Measurements from ENCODE around the gene TEN1. TPM values are rescaled to one million over a fixed set of nuclear protein-coding genes. Genes with fewer than 3 reads are reported as not detected.
"Not testable (repeated sequence)": the region's sequence is repeated elsewhere in the genome, so short reads cannot be mapped to it uniquely, and the experiment has no call there.

The TEN1 gene
- total and polyA plus RNA-seq, 7 experiments from 2014 or later, result 12.8 to 20.1 (median 13.8) TPM

DNA sequence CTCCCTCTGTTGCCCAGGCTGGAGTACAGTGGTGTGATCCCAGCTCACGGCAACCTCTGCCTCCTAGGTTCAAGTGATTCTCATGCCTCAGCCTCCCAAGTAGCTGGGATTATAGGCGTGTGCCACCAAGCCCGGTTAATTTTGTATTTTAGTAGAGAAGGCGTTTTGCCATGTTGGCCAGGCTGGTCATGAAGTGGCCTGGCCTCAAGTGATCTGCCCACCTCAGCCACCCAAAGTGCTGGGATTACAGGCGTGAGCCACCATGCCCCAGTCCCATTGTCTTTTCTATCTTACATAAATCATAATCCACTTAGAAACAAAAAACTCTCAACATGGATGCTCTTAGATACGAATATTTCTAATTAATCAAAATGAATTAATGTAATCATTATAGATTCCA is 3.9 kb upstream of the TEN1 start:
- H3K27me3 ChIP-seq (ENCODE audit: control insufficient read depth in 2 of 2, insufficient read depth in 2 of 2, low read length in 2 of 2); ATAC-seq; H3K4me1 ChIP-seq (ENCODE audit: control insufficient read depth in 2 of 2, insufficient read depth in 2 of 2, low read length in 2 of 2); H3K4me3 ChIP-seq (ENCODE audit: low read length); H3K9me3 ChIP-seq (ENCODE audit: control insufficient read depth in 2 of 3, low read length in 3 of 3); H3K27me3 Mint-ChIP-seq; H3K9me3 Mint-ChIP-seq; H3K27ac ChIP-seq (ENCODE audit: low read depth, low read length); CTCF ChIA-PET; DNase-seq: not testable (repeated sequence)
- POLR2A ChIA-PET, result interaction anchor here (1.2 kb wide), 1 partner anchor 131 kb away, joined by 4 read pairs; no protein-coding TSS in a partner anchor
- peaks cover 0 to 13% (median 0%) of the 10 kb centered on the region in 3 experiments for H3K36me3 ChIP-seq (ENCODE audit: control insufficient read depth in 2 of 3, insufficient read depth in 3 of 3, low read length in 3 of 3)
- Mint-ChIP-seq H3K36me3 (peaks cover 0 to 11% (median 7%) of the 10 kb centered on the region in 5 donors), H3K4me3 (peak overlapping the region in 1 of 10 donors; percentile 20), H3K4me1 (peaks cover 34 to 64% (median 51%) of the 10 kb centered on the region in 7 donors), H3K27ac (peak overlapping the region in 1 of 9 donors; percentile 19)
- intact Hi-C loops (cut with micrococcal nuclease), result loop anchor here in 1 of 2 donors (5.0 to 10.0 kb wide), 2 partner anchors 700 to 762 kb away; partner anchors contain the start of genes MFSD11, MIF4GD and SRSF2

DNA sequence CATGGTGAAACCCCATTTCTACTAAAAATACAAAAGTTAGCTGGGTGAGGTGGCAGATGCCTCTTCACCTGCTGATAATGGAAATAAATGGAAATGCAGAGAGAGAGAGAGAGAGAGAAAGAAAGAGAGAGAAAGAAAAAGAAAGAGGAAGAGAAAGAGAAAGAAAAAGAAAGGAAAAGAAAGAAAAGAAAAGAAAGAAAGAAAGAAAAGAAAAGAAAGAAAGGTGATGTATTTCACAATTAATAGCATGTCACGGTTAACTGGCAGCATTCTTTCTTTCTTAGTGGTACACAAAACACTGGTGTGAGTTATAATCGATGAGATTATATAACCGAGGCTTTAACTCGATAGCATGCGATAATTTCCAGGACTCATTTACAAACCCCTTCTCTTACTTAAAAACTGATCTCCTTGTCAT is 3.3 kb upstream of the TEN1 start:
- Histone ChIP-seq H3K36me3 (ENCODE audit: control insufficient read depth in 2 of 3, insufficient read depth in 3 of 3, low read length in 3 of 3) (peaks cover 0 to 8% (median 0%) of the 10 kb centered on the region in 3 experiments), H3K4me3 (ENCODE audit: low read length) (no peak overlapping the region), H3K27ac (ENCODE audit: low read depth, low read length) (no peak overlapping the region), H3K27me3 (ENCODE audit: control insufficient read depth in 2 of 2, insufficient read depth in 2 of 2, low read length in 2 of 2) (no peaks in the 10 kb centered on the region), H3K4me1 (ENCODE audit: control insufficient read depth in 2 of 2, insufficient read depth in 2 of 2, low read length in 2 of 2) (peaks cover 5 to 6% of the 10 kb centered on the region in 2 donors), H3K9me3 (ENCODE audit: control insufficient read depth in 2 of 3, low read length in 3 of 3) (no peaks in the 10 kb centered on the region)
- Mint-ChIP-seq H3K27ac (peak overlapping the region in 4 of 9 donors; percentile 3 to 48 (median 16)), H3K4me3 (peak overlapping the region in 5 of 10 donors; percentile 3 to 45 (median 20)), H3K4me1 (peaks cover 33 to 63% (median 55%) of the 10 kb centered on the region in 7 donors), H3K36me3 (peaks cover 0 to 8% (median 7%) of the 10 kb centered on the region in 5 donors), H3K27me3 (no peaks in the 10 kb centered on the region), H3K9me3 (no peaks in the 10 kb centered on the region)
- CTCF ChIA-PET, result interaction anchor here (0.6 kb wide), 1 partner anchor 393 kb away, joined by 3 read pairs; no protein-coding TSS in a partner anchor
- ATAC-seq, result no peak
- POLR2A ChIA-PET, result interaction anchor here (1.2 to 1.3 kb wide), 2 partner anchors 9 to 130 kb away, joined by 4 read pairs; no protein-coding TSS in a partner anchor
- DNase-seq, result no peak
- intact Hi-C loops (cut with micrococcal nuclease), result loop anchor here in 1 of 2 donors (5.0 to 10.0 kb wide), 2 partner anchors 701 to 762 kb away; partner anchors contain the start of genes MFSD11, MIF4GD and SRSF2

DNA sequence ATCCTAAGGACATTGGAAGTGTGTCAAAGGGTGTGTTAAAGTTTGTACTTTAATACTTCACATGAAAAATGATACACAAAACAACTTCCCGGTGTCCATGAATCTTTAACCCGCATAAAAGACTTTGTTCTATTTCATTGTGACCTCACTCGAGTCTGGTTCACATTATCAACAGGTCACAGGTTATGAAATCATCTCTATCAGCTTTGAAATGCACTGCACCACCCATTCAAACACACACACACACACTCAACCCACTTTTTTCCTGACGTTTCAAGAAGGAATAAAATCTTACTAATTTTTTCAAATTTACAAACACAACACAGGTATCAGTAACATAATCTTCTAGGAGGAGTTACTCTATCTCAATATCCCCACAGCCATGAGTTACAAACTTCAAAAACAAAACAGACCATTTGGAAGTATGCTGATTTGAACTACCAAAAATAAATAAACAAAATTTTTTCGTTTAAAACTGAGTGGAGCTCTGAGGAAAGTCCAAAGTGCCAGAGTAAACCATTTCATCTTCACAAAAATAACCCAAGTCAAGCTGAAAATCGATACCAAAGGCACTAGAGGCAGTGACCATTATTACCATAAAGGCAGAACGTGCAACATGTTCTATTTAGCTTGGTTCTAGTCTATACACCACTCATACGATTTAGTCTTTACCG is 2.7 kb upstream of the TEN1 start:
- Histone ChIP-seq H3K9me3 (ENCODE audit: control insufficient read depth in 2 of 3, low read length in 3 of 3) (no peaks in the 10 kb centered on the region), H3K4me1 (ENCODE audit: control insufficient read depth in 2 of 2, insufficient read depth in 2 of 2, low read length in 2 of 2) (peaks cover 5 to 6% of the 10 kb centered on the region in 2 donors), H3K36me3 (ENCODE audit: control insufficient read depth in 2 of 3, insufficient read depth in 3 of 3, low read length in 3 of 3) (peaks cover 0 to 7% (median 0%) of the 10 kb centered on the region in 3 experiments), H3K4me3 (ENCODE audit: low read length) (no peak overlapping the region), H3K27me3 (ENCODE audit: control insufficient read depth in 2 of 2, insufficient read depth in 2 of 2, low read length in 2 of 2) (no peaks in the 10 kb centered on the region), H3K27ac (ENCODE audit: low read depth, low read length) (no peak overlapping the region)
- intact Hi-C loops (cut with micrococcal nuclease), result loop anchor here in 1 of 2 donors (5.0 to 10.0 kb wide), 2 partner anchors 702 to 761 kb away; partner anchors contain the start of genes MFSD11, MIF4GD and SRSF2
- Mint-ChIP-seq H3K9me3 (no peaks in the 10 kb centered on the region), H3K27me3 (no peaks in the 10 kb centered on the region), H3K27ac (peak overlapping the region in 3 of 9 donors; percentile 3 to 43 (median 4)), H3K4me1 (peaks cover 32 to 66% (median 57%) of the 10 kb centered on the region in 7 donors), H3K36me3 (peaks cover 0 to 8% (median 7%) of the 10 kb centered on the region in 5 donors), H3K4me3 (peak overlapping the region in 8 of 10 donors; percentile 3 to 60 (median 34))
- POLR2A ChIA-PET, result interaction anchor here (0.7 to 1.8 kb wide), 5 partner anchors 8 to 121 kb away, joined by 3 to 5 read pairs (median 4); partner anchors contain the start of gene WBP2
- ATAC-seq, result no peak
- no peak for DNase-seq
- CTCF ChIA-PET, result interaction anchor here (0.6 to 1.1 kb wide), 2 partner anchors 24 to 393 kb away, joined by 3 read pairs; no protein-coding TSS in a partner anchor

DNA sequence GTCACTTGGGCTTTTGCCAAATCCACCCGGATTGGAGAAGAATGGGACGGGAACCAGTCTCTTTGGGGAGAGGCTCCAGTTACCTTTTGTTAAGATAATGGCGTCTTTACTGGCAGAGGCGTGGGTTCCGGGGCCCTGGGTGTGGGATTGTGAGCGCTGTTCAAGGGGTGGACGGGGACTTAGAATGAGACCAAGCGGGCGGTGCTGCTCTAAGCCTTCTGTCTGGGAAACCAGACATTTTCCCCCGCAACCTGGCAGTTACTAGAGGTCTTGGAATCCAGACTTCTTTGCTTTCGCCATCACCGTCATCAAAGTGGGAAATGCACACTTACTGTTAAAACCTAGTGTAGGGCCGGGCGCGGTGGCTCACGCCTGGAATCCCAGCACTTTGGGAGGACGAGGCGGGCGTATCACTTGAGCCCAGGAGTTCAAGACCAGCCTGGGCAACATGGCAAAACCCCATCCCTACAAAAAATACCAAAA is 706 bp downstream of the TEN1 start:
- peak overlapping the region; percentile 91 to 99 (median 98) for H3K4me3 Mint-ChIP-seq
- H3K36me3 Mint-ChIP-seq, result peaks cover 0 to 3% (median 1%) of the 10 kb centered on the region in 5 donors
- Histone ChIP-seq H3K4me1 (ENCODE audit: control insufficient read depth in 2 of 2, insufficient read depth in 2 of 2, low read length in 2 of 2) (peaks cover 5 to 6% of the 10 kb centered on the region in 2 donors), H3K27ac (ENCODE audit: low read depth, low read length) (peak overlapping the region; percentile 100), H3K4me3 (ENCODE audit: low read length) (peak overlapping the region; percentile 89), H3K27me3 (ENCODE audit: control insufficient read depth in 2 of 2, insufficient read depth in 2 of 2, low read length in 2 of 2) (no peaks in the 10 kb centered on the region), H3K9me3 (ENCODE audit: control insufficient read depth in 2 of 3, low read length in 3 of 3) (no peaks in the 10 kb centered on the region), H3K36me3 (ENCODE audit: control insufficient read depth in 2 of 3, insufficient read depth in 3 of 3, low read length in 3 of 3) (peaks cover 0 to 7% (median 0%) of the 10 kb centered on the region in 3 experiments)
- ChIA-PET CTCF (interaction anchor here (0.6 to 0.9 kb wide), 3 partner anchors 11 to 1420 kb away, joined by 3 to 4 read pairs (median 4); no protein-coding TSS in a partner anchor), POLR2A (interaction anchor here (0.6 to 1.9 kb wide), 18 partner anchors 17 to 1631 kb away, joined by 3 to 10 read pairs (median 4); partner anchors contain the start of genes FBF1, MRPL38, PRPSAP1 and SPHK1)
- H3K27me3 Mint-ChIP-seq, result no peaks in the 10 kb centered on the region
- peak; percentile 38 for ATAC-seq
- DNase-seq, result no peak
- no peaks in the 10 kb centered on the region for H3K9me3 Mint-ChIP-seq
- intact Hi-C loops (cut with micrococcal nuclease), result loop anchor here (1.0 to 10.0 kb wide), 16 partner anchors 26 to 758 kb away; partner anchors contain the start of genes FBF1 (in 2 of the 2), UBE2O (in 2 of the 2), MFSD11 (in 1 of the 2) and MIF4GD (in 1 of the 2)
- H3K4me1 Mint-ChIP-seq, result peaks cover 22 to 49% (median 44%) of the 10 kb centered on the region in 7 donors
- H3K27ac Mint-ChIP-seq, result peak overlapping the region; percentile 98 to 100 (median 100)

DNA sequence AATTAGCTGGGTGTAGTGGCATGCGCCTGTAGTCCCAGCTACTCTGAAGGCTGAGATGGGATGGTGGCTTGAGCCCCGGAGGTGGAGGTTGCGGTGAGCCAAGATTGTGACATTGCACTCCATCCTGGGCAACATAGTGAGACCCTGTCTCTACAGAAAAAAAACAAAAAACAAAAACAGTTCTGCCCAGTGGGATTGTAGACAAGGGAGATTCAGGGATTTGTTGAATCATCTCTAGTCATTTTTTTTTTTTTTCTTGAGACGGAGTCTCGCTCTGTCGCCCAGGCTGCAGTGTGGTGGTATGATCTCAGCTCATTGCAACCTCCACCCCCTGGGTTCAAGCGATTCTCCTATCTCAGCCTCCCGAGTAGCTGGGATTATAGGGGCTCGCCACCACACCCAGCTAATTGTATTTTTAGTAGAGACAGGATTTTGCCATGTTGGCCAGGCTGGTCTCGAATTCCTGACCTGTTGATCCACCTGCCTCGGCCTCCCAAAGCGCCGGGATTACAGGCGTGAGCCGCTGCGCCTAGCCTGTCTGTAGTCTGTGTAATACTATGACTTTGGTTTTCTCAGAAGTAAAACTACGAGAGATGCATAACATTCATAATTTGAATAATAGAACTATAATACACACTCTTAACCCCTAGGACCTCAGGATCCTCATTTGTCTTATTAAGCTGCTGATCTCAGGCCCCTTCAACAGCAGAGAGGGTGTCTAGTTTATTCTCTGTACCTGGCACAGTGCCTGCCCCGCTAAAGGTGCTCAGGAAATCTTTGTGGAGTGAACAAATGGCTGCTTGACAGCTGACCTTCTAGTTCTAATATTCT is 1.4 kb downstream of the TEN1 start:
- no peak for DNase-seq
- ChIA-PET CTCF (interaction anchor here (0.6 to 1.5 kb wide), 6 partner anchors 10 to 1420 kb away, joined by 3 to 8 read pairs (median 4); no protein-coding TSS in a partner anchor), POLR2A (interaction anchor here (0.6 to 1.9 kb wide), 21 partner anchors 17 to 1630 kb away, joined by 3 to 10 read pairs (median 4); partner anchors contain the start of genes FBF1, MRPL38, PRPSAP1 and SPHK1)
- Histone ChIP-seq H3K27me3 (ENCODE audit: control insufficient read depth in 2 of 2, insufficient read depth in 2 of 2, low read length in 2 of 2) (no peaks in the 10 kb centered on the region), H3K27ac (ENCODE audit: low read depth, low read length) (peak overlapping the region; percentile 100), H3K36me3 (ENCODE audit: control insufficient read depth in 2 of 3, insufficient read depth in 3 of 3, low read length in 3 of 3) (peaks cover 0 to 7% (median 0%) of the 10 kb centered on the region in 3 experiments), H3K4me3 (ENCODE audit: low read length) (peak overlapping the region; percentile 89), H3K4me1 (ENCODE audit: control insufficient read depth in 2 of 2, insufficient read depth in 2 of 2, low read length in 2 of 2) (peaks cover 5 to 6% of the 10 kb centered on the region in 2 donors), H3K9me3 (ENCODE audit: control insufficient read depth in 2 of 3, low read length in 3 of 3) (no peaks in the 10 kb centered on the region)
- Mint-ChIP-seq H3K4me3 (peak overlapping the region; percentile 91 to 99 (median 98)), H3K4me1 (peaks cover 22 to 49% (median 42%) of the 10 kb centered on the region in 7 donors), H3K27ac (peak overlapping the region; percentile 98 to 100 (median 100)), H3K9me3 (no peaks in the 10 kb centered on the region), H3K27me3 (no peaks in the 10 kb centered on the region), H3K36me3 (peaks cover 0 to 4% (median 1%) of the 10 kb centered on the region in 5 donors)
- no peak for ATAC-seq
- intact Hi-C loops (cut with micrococcal nuclease), result no loop called here

Measured in naive thymus-derived CD4-positive, alpha-beta T cell (primary cell).